ENCODE results near the gene NUDT3. TPM values are rescaled to one million over a fixed set of nuclear protein-coding genes. Genes with fewer than 3 reads are reported as not detected.

The NUDT3 gene
- total and polyA plus RNA-seq, 9 of the 15 experiments (the other 6 are each of a cell fraction or from before 2014, with no cell fraction given) = 5.4 to 81.2 (median 56.4) TPM

GRCh38 chr6:34366639-34366921, 25.9 kb downstream of the NUDT3 start:
- in situ Hi-C loops (cut with MboI) = no loop called here
- no peak for FAIRE-seq
- Histone ChIP-seq H4K20me1 (replicated peaks; ENCODE audit: control insufficient read depth, insufficient read depth, low read length) (peaks cover 18% of the 10 kb centered on the region; the same call in 1 of the 2 replicates), H3K9me3 (replicated peaks; ENCODE audit: control insufficient read depth, insufficient read depth, low read depth, low read length) (no peaks in the 10 kb centered on the region), H3K4me1 (replicated peaks in 1 of 2; ENCODE audit: control insufficient read depth in 2 of 2, insufficient read depth in 2 of 2, low read length in 2 of 2) (peaks cover 0 to 15% of the 10 kb centered on the region in 2 experiments; a peak in 2 of 5 replicates), H3K79me2 (ENCODE audit: control insufficient read depth, insufficient read depth, low read length) (peaks cover 89% of the 10 kb centered on the region), H3K36me3 (ENCODE audit: control insufficient read depth, insufficient read depth, low read length) (peaks cover 17% of the 10 kb centered on the region; the same call in 2 of the 3 replicates), H3K27ac (ENCODE audit: extremely low read depth, low read depth, low read length) (no peak overlapping the region), H2AFZ (ENCODE audit: low read depth, low read length) (no peak overlapping the region), H3K4me2 (ENCODE audit: insufficient read depth, low read length) (no peak overlapping the region), H3K9me1 (ENCODE audit: control insufficient read depth, insufficient read depth, low read length) (no peaks in the 10 kb centered on the region), H3K27me3 (ENCODE audit: control insufficient read depth in 2 of 2, insufficient read depth in 2 of 2, low read length in 2 of 2) (no peaks in the 10 kb centered on the region), H3K4me3 (no peak overlapping the region), H3K9ac (ENCODE audit: insufficient read depth in 1 of 2, low read depth in 2 of 2, low read length in 2 of 2) (no peak overlapping the region)
- intact Hi-C loops (cut with micrococcal nuclease) = no loop called here
- no peak for TF ChIP-seq RFX7 (CRISPR knock-in tag; IDR thresholded peaks at IDR 0.05)
- no peak for TF ChIP-seq ESRRB (CRISPR knock-in tag; IDR thresholded peaks at IDR 0.05; ENCODE audit: borderline replicate concordance)
- TF ChIP-seq, protein P1, sequence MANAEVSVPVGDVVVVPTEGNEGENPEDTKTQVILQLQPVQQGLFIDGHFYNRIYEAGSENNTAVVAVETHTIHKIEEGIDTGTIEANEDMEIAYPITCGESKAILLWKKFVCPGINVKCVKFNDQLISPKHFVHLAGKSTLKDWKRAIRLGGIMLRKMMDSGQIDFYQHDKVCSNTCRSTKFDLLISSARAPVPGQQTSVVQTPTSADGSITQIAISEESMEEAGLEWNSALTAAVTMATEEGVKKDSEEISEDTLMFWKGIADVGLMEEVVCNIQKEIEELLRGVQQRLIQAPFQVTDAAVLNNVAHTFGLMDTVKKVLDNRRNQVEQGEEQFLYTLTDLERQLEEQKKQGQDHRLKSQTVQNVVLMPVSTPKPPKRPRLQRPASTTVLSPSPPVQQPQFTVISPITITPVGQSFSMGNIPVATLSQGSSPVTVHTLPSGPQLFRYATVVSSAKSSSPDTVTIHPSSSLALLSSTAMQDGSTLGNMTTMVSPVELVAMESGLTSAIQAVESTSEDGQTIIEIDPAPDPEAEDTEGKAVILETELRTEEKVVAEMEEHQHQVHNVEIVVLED (CRISPR knock-in tag; IDR thresholded peaks at IDR 0.05) = no peak
- TF ChIP-seq POLR2B (IDR thresholded peaks at IDR 0.05; ENCODE audit: low read depth, partially characterized antibody) = no peak
- TF ChIP-seq SLC30A9 (CRISPR knock-in tag; IDR thresholded peaks at IDR 0.05) = no peak
- TF ChIP-seq RNF219 (CRISPR knock-in tag; IDR thresholded peaks at IDR 0.05) = no peak
- TF ChIP-seq BDP1 (IDR thresholded peaks at IDR 0.05; ENCODE audit: insufficient read depth, insufficient read length) = no peak
- TF ChIP-seq ZNF121 (CRISPR knock-in tag; conservative IDR thresholded peaks at IDR 0.05) = no peak
- no peak for TF ChIP-seq ZNF212 (CRISPR knock-in tag; IDR thresholded peaks at IDR 0.05)
- no peak for TF ChIP-seq RBM34 (IDR thresholded peaks at IDR 0.05; ENCODE audit: borderline replicate concordance, insufficient read depth, low read length)
- no peak for TF ChIP-seq HSF4 (CRISPR knock-in tag; IDR thresholded peaks at IDR 0.05; ENCODE audit: borderline replicate concordance)
- no peak for TF ChIP-seq ATF1 (CRISPR knock-in tag; IDR thresholded peaks at IDR 0.05)
- TF ChIP-seq ATF1 (tag; IDR thresholded peaks at IDR 0.05) = no peak
- no peak for TF ChIP-seq FOXJ3 (CRISPR knock-in tag; IDR thresholded peaks at IDR 0.05)
- TF ChIP-seq ETV5 (CRISPR knock-in tag; IDR thresholded peaks at IDR 0.05; ENCODE audit: low read depth) = no peak
- no peak for TF ChIP-seq PCBP1 (IDR thresholded peaks at IDR 0.05; ENCODE audit: low read depth, low read length, poor library complexity, severe bottlenecking)
- no peak for TF ChIP-seq CREB5 (CRISPR knock-in tag; IDR thresholded peaks at IDR 0.05)
- no peak for TF ChIP-seq ZNF140 (CRISPR knock-in tag; IDR thresholded peaks at IDR 0.05)
- no peak for TF ChIP-seq ZNF316 (IDR thresholded peaks at IDR 0.05)
- no peak for TF ChIP-seq ZNF589 (CRISPR knock-in tag; IDR thresholded peaks at IDR 0.05; ENCODE audit: low read depth)
- no peak for TF ChIP-seq HIVEP1 (CRISPR knock-in tag; IDR thresholded peaks at IDR 0.05)
- ChIA-PET CTCF (ENCODE audit: low intra/inter-chr PET ratio) (interaction anchor here (0.6 kb wide), 1 partner anchor 1590 kb away, joined by 4 read pairs; no protein-coding TSS in a partner anchor), POLR2A (interaction anchor here (0.6 to 1.3 kb wide), 3 partner anchors 11 to 19 kb away, joined by 3 to 7 read pairs (median 3); no protein-coding TSS in a partner anchor)
- BruUV-seq (replicated peaks) = no TSS peak
- DNase-seq (ENCODE audit: extremely low read depth in 1 of 4, low spot score in 3 of 4) = no peak
- 36% methylated on average over 3 of the region's 3 CpGs for WGBS (ENCODE audit: insufficient coverage, low coverage, missing lambda C conversion rate)
- no peak for ATAC-seq
